ENCODE results near the gene APOL2. TPM values are rescaled to one million over a fixed set of nuclear protein-coding genes. Genes with fewer than 3 reads are reported as not detected.
"Not testable (repeated sequence)": the region's sequence is repeated elsewhere in the genome, so short reads cannot be mapped to it uniquely, and the experiment has no call there.

The APOL2 gene
- total RNA-seq, 2 experiments from 2014 or later: 82.3 to 83.0 TPM

- Mint-ChIP-seq H3K27me3 (no peaks in the 10 kb centered on the region), H3K9me3 (peaks cover 8% of the 10 kb centered on the region), H3K27ac (peak overlapping the region; percentile 40), H3K4me1 (peaks cover 70% of the 10 kb centered on the region), H3K36me3 (ENCODE audit: low read depth) (peaks cover 69% of the 10 kb centered on the region), H3K4me3 (peak overlapping the region; percentile 95)
- CTCF ChIA-PET: interaction anchor here (1.1 to 1.7 kb wide), 10 partner anchors 10 to 234 kb away, joined by 3 to 8 read pairs (median 4); no protein-coding TSS in a partner anchor
- DNase-seq: no peak
- POLR2A ChIA-PET: interaction anchor here (0.7 to 4.4 kb wide), 8 partner anchors 10 to 97 kb away, joined by 3 to 48 read pairs (median 5); partner anchors contain the start of genes APOL1 and APOL3
These were observed 2.7 kb downstream of the APOL2 start for GRCh38 chr22:36236388-36237319.

- H3K4me3 Mint-ChIP-seq: peak overlapping the region; percentile 52
- DNase-seq: no peak
- H3K4me1 Mint-ChIP-seq: peaks cover 75% of the 10 kb centered on the region
- peaks cover 8% of the 10 kb centered on the region for H3K9me3 Mint-ChIP-seq
- H3K27ac Mint-ChIP-seq: peak overlapping the region; percentile 25
- H3K27me3 Mint-ChIP-seq: no peaks in the 10 kb centered on the region
- H3K36me3 Mint-ChIP-seq (ENCODE audit: low read depth): peaks cover 80% of the 10 kb centered on the region
- ChIA-PET POLR2A (interaction anchor here (1.2 to 1.7 kb wide), 2 partner anchors 73 to 75 kb away, joined by 3 to 7 read pairs; partner anchors contain the start of gene APOL3), CTCF (interaction anchor here (1.3 to 1.6 kb wide), 4 partner anchors 9 to 51 kb away, joined by 3 to 6 read pairs (median 4); no protein-coding TSS in a partner anchor)
These were observed 3.7 kb downstream of the APOL2 start for GRCh38 chr22:36235585-36235984.

DNA sequence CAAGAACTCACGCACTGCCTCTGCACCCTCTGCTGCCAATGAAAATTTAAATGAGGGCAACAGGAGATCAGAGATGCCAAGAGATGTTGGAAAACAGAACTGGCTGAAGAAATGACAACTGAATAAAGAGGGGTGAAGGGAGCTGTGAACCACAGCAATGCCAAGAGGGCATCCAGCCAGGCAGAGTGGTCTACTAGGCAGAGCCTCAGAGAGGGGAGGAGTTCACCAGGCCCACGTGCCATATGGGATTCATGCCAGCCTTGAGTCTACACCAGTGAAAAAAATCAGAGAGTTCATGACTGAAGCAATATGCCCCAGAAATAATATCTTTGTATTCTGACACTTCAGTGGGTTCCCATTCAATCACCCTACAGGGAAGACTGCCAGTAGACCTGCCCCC, 4.4 kb downstream of the APOL2 start:
- POLR2A ChIA-PET: no interaction called here
- peak overlapping the region; percentile 27 for H3K4me3 Mint-ChIP-seq
- DNase-seq: no peak
- peak overlapping the region; percentile 58 for H3K27ac Mint-ChIP-seq
- peaks cover 8% of the 10 kb centered on the region for H3K9me3 Mint-ChIP-seq
- no peaks in the 10 kb centered on the region for H3K27me3 Mint-ChIP-seq
- CTCF ChIA-PET: interaction anchor here (1.4 to 1.6 kb wide), 2 partner anchors 18 to 43 kb away, joined by 3 to 6 read pairs; no protein-coding TSS in a partner anchor
- H3K4me1 Mint-ChIP-seq: peaks cover 70% of the 10 kb centered on the region
- peaks cover 87% of the 10 kb centered on the region for H3K36me3 Mint-ChIP-seq (ENCODE audit: low read depth)

GRCh38 chr22:36234213-36234612, 5.1 kb downstream of the APOL2 start:
- ChIA-PET CTCF (no interaction called here), POLR2A (no interaction called here)
- Mint-ChIP-seq H3K4me3 (no peak overlapping the region), H3K27me3 (no peaks in the 10 kb centered on the region), H3K36me3 (ENCODE audit: low read depth) (peaks cover 90% of the 10 kb centered on the region), H3K27ac (peak overlapping the region; percentile 4), H3K9me3 (peaks cover 8% of the 10 kb centered on the region), H3K4me1 (peaks cover 65% of the 10 kb centered on the region)
- no peak for DNase-seq

DNA sequence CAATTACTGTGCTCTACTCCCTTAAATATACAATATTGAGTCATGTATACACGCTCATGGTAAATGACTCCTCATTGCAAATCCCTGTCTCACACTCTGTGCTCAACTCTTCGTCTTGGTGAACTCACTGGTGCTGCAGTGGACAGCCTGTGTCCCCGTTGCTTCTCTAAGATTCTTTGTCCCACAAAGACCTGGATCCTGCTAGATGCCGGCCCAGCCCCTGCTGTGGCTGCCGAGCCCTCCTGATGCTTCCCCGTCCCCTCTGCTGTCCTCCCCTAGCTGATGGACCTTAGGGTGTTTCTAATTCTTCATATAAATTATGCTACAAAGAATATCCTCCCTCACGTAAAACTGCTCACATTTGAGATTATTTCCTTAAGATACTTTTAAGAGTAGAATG, 5.5 kb downstream of the APOL2 start:
- Mint-ChIP-seq H3K27me3 (no peaks in the 10 kb centered on the region), H3K27ac (no peak overlapping the region), H3K4me3 (no peak overlapping the region), H3K9me3 (peaks cover 8% of the 10 kb centered on the region), H3K4me1 (peaks cover 65% of the 10 kb centered on the region), H3K36me3 (ENCODE audit: low read depth) (peaks cover 93% of the 10 kb centered on the region)
- ChIA-PET CTCF (no interaction called here), POLR2A (no interaction called here)
- no peak for DNase-seq

- peaks cover 94% of the 10 kb centered on the region for H3K36me3 Mint-ChIP-seq (ENCODE audit: low read depth)
- DNase-seq: no peak
- H3K27ac Mint-ChIP-seq: peak overlapping the region; percentile 65
- H3K4me3 Mint-ChIP-seq: no peak overlapping the region
- CTCF ChIA-PET: no interaction called here
- peaks cover 8% of the 10 kb centered on the region for H3K9me3 Mint-ChIP-seq
- H3K4me1 Mint-ChIP-seq: peaks cover 65% of the 10 kb centered on the region
- no peaks in the 10 kb centered on the region for H3K27me3 Mint-ChIP-seq
- POLR2A ChIA-PET: no interaction called here
These were observed 6.5 kb downstream of the APOL2 start for GRCh38 chr22:36232715-36233401.

- POLR2A ChIA-PET, DNase-seq, H3K27me3 Mint-ChIP-seq, H3K27ac Mint-ChIP-seq, CTCF ChIA-PET, H3K4me3 Mint-ChIP-seq, H3K9me3 Mint-ChIP-seq: not testable (repeated sequence)
- Mint-ChIP-seq H3K36me3 (ENCODE audit: low read depth) (peaks cover 94% of the 10 kb centered on the region), H3K4me1 (peaks cover 50% of the 10 kb centered on the region)
These were observed 8.3 kb downstream of the APOL2 start for GRCh38 chr22:36231051-36231450.

GRCh38 chr22:36229649-36230048, 9.7 kb downstream of the APOL2 start:
- POLR2A ChIA-PET, DNase-seq, H3K9me3 Mint-ChIP-seq, H3K27me3 Mint-ChIP-seq, H3K27ac Mint-ChIP-seq, H3K4me3 Mint-ChIP-seq: not testable (repeated sequence)
- H3K36me3 Mint-ChIP-seq (ENCODE audit: low read depth): peaks cover 86% of the 10 kb centered on the region
- H3K4me1 Mint-ChIP-seq: peaks cover 36% of the 10 kb centered on the region
- CTCF ChIA-PET: interaction anchor here (1.2 kb wide), 1 partner anchor 9 kb away, joined by 3 read pairs; no protein-coding TSS in a partner anchor

DNA sequence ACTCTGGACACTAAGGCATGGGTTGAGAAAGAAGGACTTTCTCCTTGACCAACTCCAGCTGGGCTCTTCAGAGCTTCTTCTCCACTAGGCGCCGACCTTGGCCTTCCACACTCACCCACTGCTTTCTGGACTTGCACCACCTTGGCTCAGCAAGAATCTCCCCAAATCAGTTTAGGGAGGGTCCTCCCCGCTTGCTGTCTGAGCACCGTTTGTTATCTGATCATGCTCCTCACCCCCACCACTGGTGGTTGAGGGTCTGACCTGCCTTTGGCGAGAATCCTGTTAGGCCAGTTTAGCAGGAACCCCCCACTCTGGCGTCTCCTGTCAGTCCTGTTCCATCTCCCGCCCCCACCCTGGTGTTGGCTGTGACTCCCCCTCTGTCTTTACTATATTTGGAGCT, 10.4 kb downstream of the APOL2 start:
- Mint-ChIP-seq H3K9me3 (no peaks in the 10 kb centered on the region), H3K4me3 (no peak overlapping the region), H3K36me3 (ENCODE audit: low read depth) (peaks cover 80% of the 10 kb centered on the region), H3K4me1 (peaks cover 29% of the 10 kb centered on the region), H3K27ac (no peak overlapping the region), H3K27me3 (no peaks in the 10 kb centered on the region)
- ChIA-PET CTCF (interaction anchor here (1.2 kb wide), 1 partner anchor 10 kb away, joined by 3 read pairs; no protein-coding TSS in a partner anchor), POLR2A (interaction anchor here (3.6 kb wide), 1 partner anchor 10 kb away, joined by 20 read pairs; the partner anchor contains the start of gene APOL2)
- DNase-seq: no peak

DNA sequence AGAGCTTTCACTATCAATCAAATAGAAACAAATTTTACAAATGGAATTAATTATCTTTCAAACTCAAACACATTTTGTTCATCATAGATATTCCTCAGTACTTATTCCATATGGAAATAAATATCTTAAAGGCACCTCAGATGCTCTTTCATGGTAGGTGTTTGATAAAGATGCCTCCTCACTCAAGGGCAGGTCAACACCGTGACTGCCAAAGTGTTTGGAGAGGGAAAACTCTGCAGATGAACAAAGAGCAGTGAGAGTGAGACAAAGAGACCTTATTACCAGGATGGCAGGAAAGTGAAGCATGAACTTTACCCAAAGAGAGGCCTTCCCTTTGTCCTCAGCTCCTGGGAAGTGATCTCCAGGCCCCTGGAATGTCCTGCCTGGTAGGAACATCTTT, 11.0 kb downstream of the APOL2 start:
- H3K27ac Mint-ChIP-seq, DNase-seq, H3K4me3 Mint-ChIP-seq, H3K27me3 Mint-ChIP-seq, H3K9me3 Mint-ChIP-seq: not testable (repeated sequence)
- H3K4me1 Mint-ChIP-seq: peaks cover 24% of the 10 kb centered on the region
- peaks cover 77% of the 10 kb centered on the region for H3K36me3 Mint-ChIP-seq (ENCODE audit: low read depth)
- CTCF ChIA-PET: interaction anchor here (1.0 kb wide), 1 partner anchor 50 kb away, joined by 3 read pairs; no protein-coding TSS in a partner anchor
- POLR2A ChIA-PET: interaction anchor here (1.3 to 3.6 kb wide), 2 partner anchors 10 to 59 kb away, joined by 3 to 20 read pairs; partner anchors contain the start of gene APOL2

DNA sequence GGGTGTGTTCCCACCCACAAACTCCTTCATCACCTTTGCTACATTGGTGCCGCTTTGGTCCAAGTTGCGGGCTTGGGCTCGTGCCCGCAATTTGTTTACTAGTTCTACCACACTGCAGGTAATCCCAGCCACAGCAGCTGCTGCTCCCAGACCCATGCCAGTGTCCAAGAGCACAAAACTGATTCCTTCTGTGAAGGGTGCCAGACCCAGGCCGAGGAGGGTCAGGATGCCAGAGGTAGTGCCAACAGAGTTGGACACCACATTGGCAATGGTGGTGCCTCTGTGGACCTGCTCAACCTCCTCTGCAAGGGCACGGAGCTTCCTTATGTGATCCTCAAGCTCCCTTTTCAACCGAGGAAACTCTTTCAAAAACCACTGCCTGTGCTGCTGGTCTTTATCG, 11.5 kb downstream of the APOL2 start:
- peaks cover 71% of the 10 kb centered on the region for H3K36me3 Mint-ChIP-seq (ENCODE audit: low read depth)
- no peaks in the 10 kb centered on the region for H3K27me3 Mint-ChIP-seq
- ChIA-PET CTCF (interaction anchor here (0.7 to 1.0 kb wide), 2 partner anchors 38 to 50 kb away, joined by 3 read pairs; no protein-coding TSS in a partner anchor), POLR2A (interaction anchor here (1.3 to 3.6 kb wide), 2 partner anchors 11 to 58 kb away, joined by 3 to 20 read pairs; partner anchors contain the start of gene APOL2)
- H3K4me3 Mint-ChIP-seq: no peak overlapping the region
- DNase-seq: no peak
- peaks cover 18% of the 10 kb centered on the region for H3K4me1 Mint-ChIP-seq
- H3K27ac Mint-ChIP-seq: no peak overlapping the region
- H3K9me3 Mint-ChIP-seq: no peaks in the 10 kb centered on the region

- Mint-ChIP-seq H3K27me3 (no peaks in the 10 kb centered on the region), H3K9me3 (no peaks in the 10 kb centered on the region), H3K4me1 (peaks cover 15% of the 10 kb centered on the region), H3K4me3 (no peak overlapping the region), H3K36me3 (ENCODE audit: low read depth) (peaks cover 68% of the 10 kb centered on the region), H3K27ac (no peak overlapping the region)
- CTCF ChIA-PET: interaction anchor here (0.7 to 1.7 kb wide), 2 partner anchors 12 to 38 kb away, joined by 3 to 4 read pairs; partner anchors contain the start of gene APOL2
- POLR2A ChIA-PET: interaction anchor here (1.3 to 3.6 kb wide), 2 partner anchors 11 to 58 kb away, joined by 3 to 20 read pairs; partner anchors contain the start of gene APOL2
- peak; percentile 26 for DNase-seq
These were observed 11.9 kb downstream of the APOL2 start for GRCh38 chr22:36227396-36227795.
